ENCODE data around the gene POP7. TPM values are rescaled to one million over a fixed set of nuclear protein-coding genes. Genes with fewer than 3 reads are reported as not detected.
"Not testable (repeated sequence)": the region's sequence is repeated elsewhere in the genome, so short reads cannot be mapped to it uniquely, and the experiment has no call there.

The POP7 gene
- total RNA-seq, 1 donor from 2014 or later, result 82.7 TPM

DNA sequence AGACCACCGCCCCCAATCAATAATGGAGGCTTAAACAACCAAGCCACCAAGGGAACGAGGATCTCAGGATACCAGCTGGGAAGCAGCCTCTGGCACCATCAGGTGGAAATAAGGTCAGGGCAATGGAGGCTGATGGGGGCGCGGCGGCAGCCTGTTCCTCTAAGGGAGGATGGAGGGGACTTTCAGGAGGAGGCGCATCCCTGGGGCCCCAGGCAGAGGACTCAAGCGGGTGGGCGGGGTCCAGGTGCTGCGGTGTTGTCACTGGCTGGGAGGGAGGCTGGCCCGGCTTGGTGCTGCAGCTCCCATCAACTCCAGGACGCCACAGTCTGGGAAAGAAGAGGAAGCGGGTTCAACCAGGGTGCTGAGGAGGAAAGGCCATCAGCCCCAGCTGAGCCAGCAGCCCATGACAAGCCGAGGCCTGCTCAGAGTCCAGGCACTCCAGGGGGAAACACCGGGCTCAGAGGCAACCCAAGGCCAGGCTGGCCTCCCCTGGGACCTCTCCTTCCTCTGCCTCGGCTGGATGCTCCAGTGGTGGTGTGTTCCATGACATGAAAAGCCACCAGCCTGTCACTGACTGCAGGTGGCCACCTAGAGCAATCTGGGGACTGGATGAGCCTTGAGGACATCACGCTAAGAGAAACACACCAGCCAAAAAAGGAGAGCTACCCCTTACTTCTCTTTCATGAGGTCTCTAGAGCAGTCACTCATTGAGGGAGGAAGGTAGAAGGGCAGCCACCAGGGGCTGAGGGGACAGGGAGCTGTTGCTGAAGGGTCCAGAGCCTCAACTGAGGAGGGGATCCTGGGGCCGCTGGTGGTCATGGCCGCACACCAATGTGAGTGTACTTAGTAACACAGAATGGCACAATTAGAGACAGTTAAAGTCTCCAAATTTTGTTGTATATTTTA lies 16.4 kb upstream of the POP7 start:
- no peaks in the 10 kb centered on the region for H3K9me3 Mint-ChIP-seq
- no peak overlapping the region for H3K27ac Mint-ChIP-seq
- H3K4me1 Mint-ChIP-seq (ENCODE audit: low read depth), result peaks cover 21% of the 10 kb centered on the region
- intact Hi-C loops (cut with micrococcal nuclease), result loop anchor here (5.0 kb wide), 2 partner anchors 163 to 212 kb away; partner anchors contain the start of genes SLC12A9 and TSC22D4
- no peak overlapping the region for H3K4me3 Mint-ChIP-seq
- DNase-seq (ENCODE audit: low spot score), result no peak
- H3K36me3 Mint-ChIP-seq (ENCODE audit: low read depth), result peaks cover 21% of the 10 kb centered on the region
- H3K27me3 Mint-ChIP-seq (ENCODE audit: insufficient read depth), result peaks cover 6% of the 10 kb centered on the region

DNA sequence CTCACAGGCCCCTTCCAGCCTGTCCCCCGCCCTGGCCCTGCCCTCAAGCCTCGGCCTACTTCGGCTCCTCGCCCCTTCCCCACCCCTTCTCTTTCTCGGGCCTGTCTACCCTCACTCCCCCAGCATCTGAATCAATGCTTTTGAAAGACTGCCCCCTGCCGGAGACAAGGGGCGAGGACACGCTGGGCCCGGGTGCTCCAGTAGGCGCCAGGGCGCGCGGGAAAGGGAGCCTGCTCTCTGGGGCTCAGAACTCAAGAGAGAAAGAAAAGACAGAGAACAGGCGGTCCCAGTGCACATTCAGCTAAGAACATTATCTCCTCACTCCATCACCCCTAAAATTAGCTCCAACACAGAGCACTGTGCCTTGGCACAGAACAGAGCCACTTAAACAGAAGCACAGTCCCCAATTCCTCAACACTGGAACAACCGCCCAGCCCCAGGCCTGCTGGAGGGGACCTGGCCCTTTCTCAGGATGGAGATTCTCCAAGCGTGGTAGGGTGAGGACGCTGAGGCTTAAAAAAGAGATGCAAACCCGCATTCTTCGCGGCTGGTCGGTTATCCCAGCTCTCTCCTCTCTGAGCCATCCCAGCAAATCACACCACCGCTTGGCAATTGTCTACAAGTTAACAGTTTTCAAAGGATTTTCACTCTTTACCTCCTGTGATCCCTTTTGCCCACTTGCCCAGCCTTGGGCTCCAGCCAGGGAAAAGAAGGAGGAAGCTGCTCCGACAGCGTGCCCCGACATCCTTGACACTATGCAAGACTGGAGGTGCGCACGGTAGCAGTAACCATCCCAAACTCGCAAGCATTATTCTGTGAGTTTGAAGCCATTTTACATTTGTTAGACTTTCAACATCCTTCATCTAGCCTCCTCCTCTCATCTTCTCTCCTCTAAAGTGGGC lies 14.0 kb upstream of the POP7 start:
- intact Hi-C loops (cut with micrococcal nuclease), result loop anchor here (1.0 to 5.0 kb wide), 10 partner anchors 17 to 215 kb away; partner anchors contain the start of genes FBXO24, LRCH4, MOSPD3 and SLC12A9
- peaks cover 16% of the 10 kb centered on the region for H3K27me3 Mint-ChIP-seq (ENCODE audit: insufficient read depth)
- peak; percentile 74 for DNase-seq (ENCODE audit: low spot score)
- H3K27ac Mint-ChIP-seq, result peak overlapping the region; percentile 45
- peak overlapping the region; percentile 94 for H3K4me3 Mint-ChIP-seq
- no peaks in the 10 kb centered on the region for H3K9me3 Mint-ChIP-seq
- peaks cover 27% of the 10 kb centered on the region for H3K4me1 Mint-ChIP-seq (ENCODE audit: low read depth)
- H3K36me3 Mint-ChIP-seq (ENCODE audit: low read depth), result peaks cover 13% of the 10 kb centered on the region

DNA sequence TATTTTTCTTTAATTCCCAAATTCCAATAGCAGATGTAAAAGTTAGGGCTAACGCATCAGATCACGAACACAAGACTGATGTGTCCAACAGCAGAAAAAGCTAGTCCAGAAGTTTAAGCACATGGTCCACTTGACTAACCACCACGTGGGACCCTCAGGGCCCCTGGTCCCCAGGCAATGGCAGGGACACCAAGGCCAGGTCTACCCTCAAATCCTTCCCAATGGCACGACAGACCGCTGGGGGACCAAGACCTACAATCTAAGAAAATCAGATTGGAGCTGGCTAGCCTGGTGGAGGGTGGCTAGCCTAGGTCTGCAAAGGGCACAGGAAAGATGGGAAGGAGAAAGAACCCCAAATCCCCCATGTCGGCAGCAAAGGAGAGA lies 13.4 kb upstream of the POP7 start:
- peaks cover 23% of the 10 kb centered on the region for H3K27me3 Mint-ChIP-seq (ENCODE audit: insufficient read depth)
- no peaks in the 10 kb centered on the region for H3K9me3 Mint-ChIP-seq
- no peak for DNase-seq (ENCODE audit: low spot score)
- peak overlapping the region; percentile 93 for H3K27ac Mint-ChIP-seq
- peak overlapping the region; percentile 94 for H3K4me3 Mint-ChIP-seq
- H3K36me3 Mint-ChIP-seq (ENCODE audit: low read depth), result peaks cover 12% of the 10 kb centered on the region
- peaks cover 27% of the 10 kb centered on the region for H3K4me1 Mint-ChIP-seq (ENCODE audit: low read depth)
- intact Hi-C loops (cut with micrococcal nuclease), result loop anchor here (2.0 to 5.0 kb wide), 4 partner anchors 66 to 215 kb away; partner anchors contain the start of genes SLC12A9 and TSC22D4

DNA sequence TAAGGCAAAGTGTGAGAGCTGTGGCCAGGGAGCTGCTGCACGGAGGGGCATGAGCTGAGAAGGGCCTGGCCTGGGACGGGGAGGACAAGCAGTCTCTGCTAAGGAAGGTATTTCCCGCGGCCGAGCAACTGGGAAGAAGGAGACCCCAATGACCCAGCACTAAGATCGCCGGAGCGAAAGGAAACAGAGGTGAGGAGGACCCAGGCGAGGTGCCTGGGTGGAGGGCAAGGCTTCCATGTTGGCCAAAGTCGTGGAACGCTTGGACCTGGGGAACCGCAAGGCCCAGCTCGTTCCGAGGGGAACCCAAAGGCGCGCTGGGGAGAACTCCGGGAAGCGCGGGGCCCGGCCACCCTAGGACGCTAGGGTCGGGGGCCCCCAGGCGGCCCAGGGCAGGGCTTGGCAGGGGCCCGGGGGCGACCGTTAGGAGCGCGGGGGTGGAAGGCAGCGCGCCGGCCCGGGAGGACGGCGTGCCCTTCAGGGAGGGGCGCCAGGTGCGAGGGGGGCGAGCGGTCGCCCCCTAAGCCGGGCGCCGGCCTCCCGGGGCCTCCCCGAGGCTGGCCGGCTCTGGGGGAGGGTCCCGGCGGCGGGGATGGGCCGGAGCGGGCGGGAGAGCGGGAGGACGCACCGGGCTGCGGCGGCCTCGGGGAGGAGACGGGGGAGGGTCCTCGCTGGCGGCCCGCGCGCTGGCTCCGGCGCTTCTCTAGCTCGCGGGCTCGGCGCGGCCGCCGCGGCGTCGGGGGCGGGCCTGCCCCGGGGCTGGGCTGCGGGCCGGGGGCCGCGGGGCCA lies 12.4 kb upstream of the POP7 start:
- H3K4me3 Mint-ChIP-seq, result peak overlapping the region; percentile 94
- peak overlapping the region; percentile 93 for H3K27ac Mint-ChIP-seq
- no peak for DNase-seq (ENCODE audit: low spot score)
- intact Hi-C loops (cut with micrococcal nuclease), result loop anchor here (2.0 to 5.0 kb wide), 4 partner anchors 67 to 216 kb away; partner anchors contain the start of genes SLC12A9 and TSC22D4
- peaks cover 25% of the 10 kb centered on the region for H3K27me3 Mint-ChIP-seq (ENCODE audit: insufficient read depth)
- peaks cover 9% of the 10 kb centered on the region for H3K36me3 Mint-ChIP-seq (ENCODE audit: low read depth)
- H3K9me3 Mint-ChIP-seq, result no peaks in the 10 kb centered on the region
- H3K4me1 Mint-ChIP-seq (ENCODE audit: low read depth), result peaks cover 27% of the 10 kb centered on the region

DNA sequence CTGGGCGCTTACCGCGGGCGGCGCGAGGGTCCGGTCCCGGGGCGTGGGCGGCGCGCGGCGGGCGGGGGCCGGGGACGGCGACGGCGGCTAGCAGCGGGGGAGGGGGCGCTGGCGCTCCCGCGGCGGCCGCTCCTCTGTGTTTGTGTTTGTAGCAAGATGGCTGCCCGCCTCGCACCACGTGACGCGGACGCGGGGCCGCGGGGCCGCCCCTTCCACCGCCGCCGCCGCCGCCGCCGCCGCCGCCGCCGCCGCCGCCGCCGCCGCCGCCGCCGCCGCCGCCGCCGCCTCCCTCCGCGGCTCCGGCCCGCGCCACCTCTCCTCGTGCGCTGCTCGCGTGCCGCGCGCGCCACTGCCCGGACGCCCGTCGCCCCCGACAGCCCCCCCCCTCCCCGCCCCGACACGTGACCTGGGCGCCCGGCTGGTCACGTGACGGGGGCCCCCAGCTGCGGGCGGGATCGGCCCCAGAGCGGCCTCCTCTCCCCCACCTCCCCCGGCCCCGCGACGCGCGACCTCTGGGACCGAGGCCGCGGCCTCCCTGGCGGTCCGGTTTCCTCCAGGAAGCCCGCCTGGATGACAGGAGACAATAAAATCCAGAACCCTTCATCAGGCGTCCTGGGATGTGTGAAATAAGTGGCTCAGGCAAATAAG lies 11.7 kb upstream of the POP7 start, which contains the start of gene GIGYF1:
GIGYF1 (minus strand) TSS at position 153 of the 648 bp plus-strand sequence. CDS start 6,012 bp downstream, outside the sequence.
- H3K4me3 Mint-ChIP-seq, result peak within 1 kb of the TSS; percentile 94
- peaks cover 9% of the 10 kb centered on the region for H3K36me3 Mint-ChIP-seq (ENCODE audit: low read depth)
- intact Hi-C loops (cut with micrococcal nuclease), result loop anchor here (5.0 kb wide), 2 partner anchors 158 to 217 kb away; partner anchors contain the start of genes SLC12A9 and TSC22D4
- DNase-seq (ENCODE audit: low spot score), result peak; percentile 66
- peaks cover 27% of the 10 kb centered on the region for H3K4me1 Mint-ChIP-seq (ENCODE audit: low read depth)
- no peaks in the 10 kb centered on the region for H3K9me3 Mint-ChIP-seq
- peaks cover 27% of the 10 kb centered on the region for H3K27me3 Mint-ChIP-seq (ENCODE audit: insufficient read depth)
- H3K27ac Mint-ChIP-seq, result peak within 1 kb of the TSS; percentile 93

DNA sequence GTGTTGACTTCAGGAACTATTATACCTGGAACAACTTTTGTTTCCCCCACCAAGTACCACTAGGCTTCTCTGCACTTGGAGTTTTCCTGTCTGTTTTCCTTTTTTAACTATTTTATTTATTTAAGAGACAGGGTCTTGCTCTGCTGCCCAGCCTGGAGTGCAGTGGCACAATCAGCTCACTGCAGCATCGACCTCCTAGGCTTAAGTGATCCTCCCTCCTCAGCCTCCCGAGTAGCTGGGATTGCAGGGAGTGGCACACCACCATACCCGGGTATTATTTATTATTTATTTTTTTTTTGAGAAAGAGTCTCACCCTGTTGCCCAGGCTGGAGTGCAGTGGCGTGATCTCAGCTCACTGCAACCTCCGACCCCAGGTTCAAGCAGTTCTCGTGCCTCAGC lies 9.8 kb upstream of the POP7 start:
- H3K4me3 Mint-ChIP-seq, result peak overlapping the region; percentile 78

DNA sequence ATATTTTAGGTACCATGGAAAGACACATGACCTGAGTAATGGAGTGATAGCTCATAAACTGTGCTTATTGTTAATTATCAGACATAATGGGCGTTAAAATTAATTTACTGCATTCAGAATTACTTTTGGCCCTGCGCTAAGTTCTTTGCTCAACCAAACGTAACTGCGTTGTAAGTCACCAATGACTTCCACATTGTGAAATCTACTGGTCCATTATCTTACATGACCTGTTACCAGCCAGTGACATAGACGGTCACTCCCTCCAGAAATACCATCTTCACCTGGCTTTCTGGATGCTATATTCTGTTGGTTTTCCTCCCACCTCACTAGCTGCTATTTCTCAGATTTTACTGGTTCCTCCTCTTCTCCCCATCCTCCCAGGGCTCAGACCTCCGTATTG lies 6.9 kb upstream of the POP7 start:
- H3K27ac Mint-ChIP-seq, result no peak overlapping the region
- H3K27me3 Mint-ChIP-seq (ENCODE audit: insufficient read depth), result peaks cover 41% of the 10 kb centered on the region
- no peaks in the 10 kb centered on the region for H3K9me3 Mint-ChIP-seq
- no peaks in the 10 kb centered on the region for H3K36me3 Mint-ChIP-seq (ENCODE audit: low read depth)
- H3K4me1 Mint-ChIP-seq (ENCODE audit: low read depth), result peaks cover 7% of the 10 kb centered on the region
- no peak overlapping the region for H3K4me3 Mint-ChIP-seq
- intact Hi-C loops (cut with micrococcal nuclease), result no loop called here
- no peak for DNase-seq (ENCODE audit: low spot score)

More for the DNA sequence above, 9.8 kb upstream of the POP7 start:
- H3K4me1 Mint-ChIP-seq (ENCODE audit: low read depth), result peaks cover 27% of the 10 kb centered on the region
- no peak for DNase-seq (ENCODE audit: low spot score)
- H3K36me3 Mint-ChIP-seq (ENCODE audit: low read depth), result peaks cover 9% of the 10 kb centered on the region
- intact Hi-C loops (cut with micrococcal nuclease), result no loop called here
- no peak overlapping the region for H3K27ac Mint-ChIP-seq
- peaks cover 35% of the 10 kb centered on the region for H3K27me3 Mint-ChIP-seq (ENCODE audit: insufficient read depth)
- H3K9me3 Mint-ChIP-seq, result no peaks in the 10 kb centered on the region

DNA sequence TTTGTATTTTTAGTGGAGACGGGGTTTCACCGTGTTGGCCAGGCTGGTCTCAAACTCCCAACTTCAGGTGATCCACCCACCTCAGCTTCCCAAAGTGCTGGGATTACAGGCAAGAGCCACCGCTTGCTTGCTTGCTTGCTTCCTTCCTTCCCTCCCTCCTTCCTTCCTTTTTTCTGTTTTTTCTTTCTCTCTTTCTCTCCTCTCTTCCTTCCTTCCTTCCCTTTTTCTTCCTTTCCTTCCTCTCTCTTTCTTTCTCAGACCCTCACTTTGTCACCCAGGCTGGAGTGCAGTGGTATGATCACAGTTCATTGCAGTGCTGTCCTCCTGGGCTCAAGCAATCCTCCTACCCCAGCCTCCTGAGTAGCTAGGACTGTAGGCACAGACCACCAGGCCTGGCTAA lies 4.8 kb upstream of the POP7 start:
- H3K27me3 Mint-ChIP-seq (ENCODE audit: insufficient read depth), result peaks cover 31% of the 10 kb centered on the region
- not testable (repeated sequence) for DNase-seq (ENCODE audit: low spot score); H3K36me3 Mint-ChIP-seq (ENCODE audit: low read depth); H3K27ac Mint-ChIP-seq; H3K4me1 Mint-ChIP-seq (ENCODE audit: low read depth); H3K4me3 Mint-ChIP-seq; H3K9me3 Mint-ChIP-seq
- intact Hi-C loops (cut with micrococcal nuclease), result loop anchor here (10.0 kb wide), 1 partner anchor 384 kb away; the partner anchor contains the start of gene TRIM56

DNA sequence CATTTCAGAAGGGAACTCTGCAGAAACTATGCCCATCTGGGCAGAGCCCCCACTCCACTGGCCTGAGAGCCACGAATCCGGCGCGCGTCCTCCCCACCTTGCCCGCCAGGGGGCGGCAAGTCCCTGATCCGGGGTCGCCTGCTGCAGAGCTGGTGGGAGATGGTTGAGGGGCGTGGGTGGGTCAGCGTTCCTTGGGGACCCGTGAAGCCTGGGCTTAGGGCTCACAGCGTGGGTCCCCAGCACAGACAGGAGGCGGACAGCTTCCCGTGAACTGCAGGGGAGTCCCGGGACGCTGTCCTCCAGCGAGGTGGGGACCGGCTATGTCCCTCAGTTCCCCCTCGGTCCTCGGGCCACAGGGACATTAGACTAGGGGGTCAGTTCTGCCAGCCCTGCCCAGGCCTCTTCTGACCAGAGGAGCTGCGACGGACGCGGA lies 585 bp upstream of the POP7 start:
- H3K27me3 Mint-ChIP-seq (ENCODE audit: insufficient read depth), result peaks cover 13% of the 10 kb centered on the region

DNA sequence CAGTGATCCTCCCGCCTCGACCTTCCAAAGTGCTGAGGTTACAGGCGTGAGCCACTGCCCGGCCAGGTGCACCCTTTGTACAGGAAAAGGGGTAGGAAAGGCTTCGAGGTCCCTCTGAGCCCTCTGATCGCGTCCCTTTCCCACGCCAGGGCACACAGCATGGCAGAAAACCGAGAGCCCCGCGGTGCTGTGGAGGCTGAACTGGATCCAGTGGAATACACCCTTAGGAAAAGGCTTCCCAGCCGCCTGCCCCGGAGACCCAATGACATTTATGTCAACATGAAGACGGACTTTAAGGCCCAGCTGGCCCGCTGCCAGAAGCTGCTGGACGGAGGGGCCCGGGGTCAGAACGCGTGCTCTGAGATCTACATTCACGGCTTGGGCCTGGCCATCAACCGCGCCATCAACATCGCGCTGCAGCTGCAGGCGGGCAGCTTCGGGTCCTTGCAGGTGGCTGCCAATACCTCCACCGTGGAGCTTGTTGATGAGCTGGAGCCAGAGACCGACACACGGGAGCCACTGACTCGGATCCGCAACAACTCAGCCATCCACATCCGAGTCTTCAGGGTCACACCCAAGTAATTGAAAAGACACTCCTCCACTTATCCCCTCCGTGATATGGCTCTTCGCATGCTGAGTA lies 871 bp downstream of the POP7 start:
- Mint-ChIP-seq H3K4me3 (peak overlapping the region; percentile 98), H3K36me3 (ENCODE audit: low read depth) (peaks cover 4% of the 10 kb centered on the region), H3K27ac (peak overlapping the region; percentile 98), H3K9me3 (no peaks in the 10 kb centered on the region), H3K4me1 (ENCODE audit: low read depth) (peaks cover 7% of the 10 kb centered on the region), H3K27me3 (ENCODE audit: insufficient read depth) (peaks cover 9% of the 10 kb centered on the region)
- intact Hi-C loops (cut with micrococcal nuclease), result loop anchor here (1.0 to 10.0 kb wide), 4 partner anchors 74 to 546 kb away; partner anchors contain the start of gene TRIM56
- DNase-seq (ENCODE audit: low spot score), result no peak

More for the DNA sequence above, 585 bp upstream of the POP7 start:
- Mint-ChIP-seq H3K9me3 (no peaks in the 10 kb centered on the region), H3K4me1 (ENCODE audit: low read depth) (peaks cover 7% of the 10 kb centered on the region), H3K4me3 (peak overlapping the region; percentile 98), H3K36me3 (ENCODE audit: low read depth) (peaks cover 4% of the 10 kb centered on the region), H3K27ac (peak overlapping the region; percentile 98)
- peak; percentile 74 for DNase-seq (ENCODE audit: low spot score)
- intact Hi-C loops (cut with micrococcal nuclease), result loop anchor here (1.0 to 10.0 kb wide), 11 partner anchors 10 to 604 kb away; partner anchors contain the start of genes AP4M1, FBXO24, GNB2 and LRCH4

DNA sequence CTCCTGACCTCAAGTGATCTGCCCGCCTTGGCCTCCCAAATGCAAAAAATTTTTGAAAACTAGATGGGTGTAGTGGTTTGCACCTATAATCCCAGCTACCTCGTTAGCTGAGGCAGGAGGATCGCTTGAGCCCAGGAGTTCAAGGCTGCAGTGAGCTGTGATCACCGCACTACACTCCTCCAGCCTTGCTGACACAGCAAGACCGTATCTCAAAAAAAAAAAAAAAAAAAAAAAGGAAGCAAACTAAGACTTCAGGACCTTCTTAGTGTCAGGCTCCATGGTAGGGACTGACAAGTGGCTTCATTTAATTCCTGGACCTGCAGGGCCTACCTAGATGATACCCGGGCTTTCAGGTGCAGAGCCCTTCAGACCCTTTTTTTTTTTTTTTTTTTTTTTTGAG lies 2.5 kb downstream of the POP7 start:
- no peak overlapping the region for H3K27ac Mint-ChIP-seq
- peaks cover under 1% of the 10 kb centered on the region for H3K27me3 Mint-ChIP-seq (ENCODE audit: insufficient read depth)
- intact Hi-C loops (cut with micrococcal nuclease), result loop anchor here (5.0 to 10.0 kb wide), 3 partner anchors 76 to 544 kb away; partner anchors contain the start of gene TRIM56
- no peak for DNase-seq (ENCODE audit: low spot score)
- H3K4me3 Mint-ChIP-seq, result peak overlapping the region; percentile 98
- H3K4me1 Mint-ChIP-seq (ENCODE audit: low read depth), result peaks cover 7% of the 10 kb centered on the region
- peaks cover 4% of the 10 kb centered on the region for H3K36me3 Mint-ChIP-seq (ENCODE audit: low read depth)
- no peaks in the 10 kb centered on the region for H3K9me3 Mint-ChIP-seq
